Endothelial cell of umbilical vein (primary cell): ENCODE results near the gene CXXC5. TPM values are rescaled to one million over a fixed set of nuclear protein-coding genes. Genes with fewer than 3 reads are reported as not detected.

Experiments used
- BruUV-seq: library from RNA; stranded (reverse); fragments of 400-500 nt; replicated peaks from 2 replicates; lab custom pipeline; 2021; lab: Mats Ljungman, UMichigan
- CTCF ChIA-PET: fragments of 300-600, 350-600 bp; sonication (Branson Sonifier 250); formaldehyde crosslinking; loops from one replicate; lab custom pipeline; 2021; ENCODE audit warnings: antibody characterized with exemption, inconsistent platforms; lab: Charles Lee
- POLR2A ChIA-PET: fragments of 300-600, 350-600 bp; sonication (Branson Sonifier 250); formaldehyde crosslinking; loops from one replicate; lab custom pipeline; 2021; ENCODE audit warnings: antibody characterized with exemption, inconsistent platforms; lab: Charles Lee
- DNase-seq: peaks from one replicate; pipeline ENCODE4 v3.0.0-alpha.2; 2011; ENCODE audit warnings: low read depth, low spot score
- FAIRE-seq: peaks from 2 replicates; lab custom pipeline; 2011; peaks lifted over from hg19 to GRCh38; lab: Jason Lieb, UNC
- H2AFZ ChIP-seq: 2 replicates; pipeline ENCODE4 v1.6.0; 2012; ENCODE audit warnings: low read depth, low read length, control low read depth, inconsistent platforms
- H3K27ac ChIP-seq: 2 replicates; pipeline ENCODE4 v1.5.1; 2011; ENCODE audit warnings: low read depth, mild to moderate bottlenecking, control low read depth, low read length, moderate library complexity; ENCODE audit not compliant: insufficient read depth
- H3K27me3 ChIP-seq, 2 experiments: 2 replicates each; pipeline versions ENCODE4 v1.6.0 to v1.6.1; 2011; ENCODE audit warnings: low read length in 2 of 2, mixed read lengths in 1 of 2; ENCODE audit not compliant: control insufficient read depth in 2 of 2, insufficient read depth in 2 of 2
- H3K36me3 ChIP-seq, 2 experiments: 2 replicates in 1 of 2; 3 replicates in 1 of 2; pipeline ENCODE4 v1.5.1; 2011; ENCODE audit warnings: low read length in 2 of 2, mild to moderate bottlenecking in 1 of 2, moderate library complexity in 1 of 2; ENCODE audit not compliant: control insufficient read depth in 2 of 2, insufficient read depth in 2 of 2; ENCODE audit errors: extremely low read depth in 1 of 2
- H3K4me1 ChIP-seq: 3 replicates; pipeline ENCODE4 v1.5.1; 2011; ENCODE audit warnings: mild to moderate bottlenecking, low read length; ENCODE audit not compliant: control insufficient read depth, insufficient read depth; ENCODE audit errors: extremely low read depth
- H3K4me2 ChIP-seq: 2 replicates; pipeline ENCODE4 v1.6.1; 2011; ENCODE audit warnings: low read length, control low read depth, mixed read lengths; ENCODE audit not compliant: insufficient read depth
- H3K4me3 ChIP-seq, 3 experiments: fragments of 200-600 bp in 1 of 3; sonication (generic), shearing (Covaris generic) in 1 of 3; replicated peaks in 1 of 3; 2 replicates each; pipeline ENCODE4 v1.5.1; 2011 to 2016; ENCODE audit warnings: control low read depth in 3 of 3, low read length in 3 of 3, mild to moderate bottlenecking in 2 of 3, inconsistent platforms in 1 of 3, low read depth in 1 of 3, moderate library complexity in 1 of 3; ENCODE audit not compliant: insufficient read depth in 1 of 3
- H3K79me2 ChIP-seq: 2 replicates; pipeline ENCODE4 v1.6.0; 2012; ENCODE audit warnings: low read length, inconsistent platforms; ENCODE audit not compliant: control insufficient read depth, insufficient read depth
- H3K9ac ChIP-seq: replicated peaks from 2 replicates; pipeline ENCODE3; 2011; ENCODE audit warnings: low read length, control low read depth; ENCODE audit not compliant: insufficient read depth; ENCODE audit errors: extremely low read depth
- H3K9me1 ChIP-seq: replicated peaks from 3 replicates; pipeline ENCODE4 v1.6.0; 2011; ENCODE audit warnings: mild to moderate bottlenecking, low read length; ENCODE audit not compliant: control insufficient read depth, insufficient read depth; ENCODE audit errors: extremely low read depth
- H3K9me3 ChIP-seq: replicated peaks from 2 replicates; pipeline ENCODE4 v1.5.1; 2012; ENCODE audit warnings: low read length, inconsistent platforms; ENCODE audit not compliant: control insufficient read depth, insufficient read depth
- H4K20me1 ChIP-seq: replicated peaks from 2 replicates; pipeline ENCODE3; 2011; ENCODE audit warnings: mild to moderate bottlenecking, low read length; ENCODE audit not compliant: control insufficient read depth, insufficient read depth; ENCODE audit errors: extremely low read depth
- CTCF ChIP-seq, 2 donors: IDR thresholded peaks; 1 replicate in 1 of 2; 2 replicates in 1 of 2; pipeline ENCODE4 v1.5.1; 2011; ENCODE audit warnings: low read length in 2 of 2, mild to moderate bottlenecking in 2 of 2, moderate library complexity in 2 of 2, control low read depth in 1 of 2, inconsistent platforms in 1 of 2, low read depth in 1 of 2; ENCODE audit not compliant: insufficient read depth in 1 of 2; ENCODE audit errors: extremely low read depth in 1 of 2
- EZH2 ChIP-seq: IDR thresholded peaks from 2 replicates; pipeline ENCODE4 v1.6.1; 2012; ENCODE audit warnings: borderline replicate concordance, low read depth, mild to moderate bottlenecking, moderate library complexity, low read length, inconsistent platforms; ENCODE audit not compliant: severe bottlenecking
- FOS ChIP-seq: IDR thresholded peaks from 2 replicates; pipeline ENCODE4 v1.6.1; 2011; ENCODE audit warnings: mild to moderate bottlenecking, low read length, moderate library complexity, borderline replicate concordance; ENCODE audit not compliant: insufficient read depth
- GATA2 ChIP-seq: IDR thresholded peaks from 2 replicates; pipeline ENCODE4 v1.7.0; 2011; ENCODE audit warnings: low read depth, mild to moderate bottlenecking, moderate library complexity, mixed read lengths, low read length; ENCODE audit not compliant: insufficient read length, insufficient read depth
- JUN ChIP-seq: IDR thresholded peaks from 2 replicates; pipeline ENCODE4 v1.6.1; 2011; ENCODE audit warnings: borderline replicate concordance, low read depth; ENCODE audit not compliant: insufficient read length, insufficient read depth
- MAX ChIP-seq: IDR thresholded peaks from 2 replicates; pipeline ENCODE4 v1.6.1; 2011; ENCODE audit not compliant: insufficient read depth, insufficient read length
- MYC ChIP-seq: IDR thresholded peaks from one replicate; pipeline ENCODE4 v1.6.1; 2011; ENCODE audit warnings: mild to moderate bottlenecking, low read depth, low read length
- POLR2A ChIP-seq: IDR thresholded peaks from 2 replicates; pipeline ENCODE4 v1.6.1; 2012; ENCODE audit warnings: low read depth, mild to moderate bottlenecking, control low read depth, low read length
- POLR2AphosphoS5 ChIP-seq: IDR thresholded peaks from 2 replicates; pipeline ENCODE4 v1.6.1; 2012; ENCODE audit warnings: low read depth, mild to moderate bottlenecking, control low read depth, low read length, moderate library complexity; ENCODE audit not compliant: insufficient read depth
- dilution Hi-C: fragments of 300-500 bp; cut with MboI; formaldehyde crosslinking; loops from one replicate; pipeline ENCODE4 v1.15.0; 2019; ENCODE audit warnings: low sequenced_read_pairs; ENCODE audit not compliant: extremely low pct_ligation_motif_present
- intact Hi-C: fragments of 100-400 bp; cut with micrococcal nuclease; formaldehyde crosslinking; loops from one replicate; pipeline ENCODE4 v1.10.0; 2022
- polyA plus RNA-seq, 4 experiments: library from polyadenylated mRNA; depleted of rRNA in 3 of 4; stranded (reverse) in 3 of 4; unstranded in 1 of 4; fragments of >200 nt; gene quantifications; 2 replicates each; pipeline versions ENCODE4 v1.2.1 to v1.2.3, GENCODE V29; 2011 to 2012; ENCODE audit warnings: missing spikeins in 1 of 4
- total RNA-seq: library from RNA; stranded (reverse); gene quantifications from 2 replicates; pipeline ENCODE4 v1.2.3, GENCODE V29; 2021

Gene CXXC5
- total and polyA plus RNA-seq, 2 donors (not counting 3 experiments of a cell fraction or from before 2014, with no cell fraction given): 2.7 to 5.5 TPM

- Histone ChIP-seq H3K79me2 (no peaks in the 10 kb centered on the region), H3K36me3 (no peaks in the 10 kb centered on the region), H3K9ac (no peak overlapping the region), H3K27ac (no peak overlapping the region), H3K4me1 (peaks cover 16% of the 10 kb centered on the region), H4K20me1 (no peaks in the 10 kb centered on the region), H2AFZ (no peak overlapping the region), H3K9me3 (no peaks in the 10 kb centered on the region), H3K4me2 (no peak overlapping the region), H3K27me3 (peaks cover 9 to 18% of the 10 kb centered on the region in 2 experiments), H3K4me3 (no peak overlapping the region), H3K9me1 (no peaks in the 10 kb centered on the region)
- BruUV-seq: no TSS peak
- ChIA-PET CTCF (interaction anchor here (0.7 to 3.9 kb wide), 4 partner anchors 12 to 142 kb away, joined by 3 to 13 read pairs (median 8); no protein-coding TSS in a partner anchor), POLR2A (no interaction called here)
- intact Hi-C loops: no loop called here
- FAIRE-seq (no peak), DNase-seq (no peak)
- TF ChIP-seq POLR2A (no peak), POLR2AphosphoS5 (no peak), MYC (no peak), CTCF (IDR thresholded peaks at IDR 0.05; ENCODE audit: extremely low read depth in 1 of 2, insufficient read depth in 1 of 2, low read depth in 1 of 2, low read length in 2 of 2) (no peak), EZH2 (no peak), GATA2 (no peak), MAX (no peak), JUN (no peak), FOS (no peak)
- dilution Hi-C loops: loop anchor here (10.0 kb wide), 1 partner anchor 119 kb away; no protein-coding TSS in a partner anchor
These were observed 2.7 kb upstream of the CXXC5 start for GRCh38 chr5:139645430-139645871.
